NCI-H146 treated with DMSO at 0.1 percent for 48 hours (cell line): ENCODE measurements around the gene HES4.
"Not testable (repeated sequence)": the region's sequence is repeated elsewhere in the genome, so short reads cannot be mapped to it uniquely, and the experiment has no call there.

ENCODE experiments used
- DNase-seq: peaks from one replicate; lab custom pipeline; 2025; ENCODE audit not compliant: unreplicated experiment; lab: John Stamatoyannopoulos, UW

HES4 gene

GRCh38 chr1:1019122-1019999, 19.5 kb upstream of the HES4 start:
- no peak for DNase-seq

GRCh38 chr1:1018321-1018685, 18.4 kb upstream of the HES4 start:
- DNase-seq: not testable (repeated sequence)

- not testable (repeated sequence) for DNase-seq
Measured at GRCh38 chr1:1017397-1018320, 17.8 kb upstream of the HES4 start.

- no peak for DNase-seq
Measured at GRCh38 chr1:1014799-1015681, 15.1 kb upstream of the HES4 start.

GRCh38 chr1:1013922-1014648, 14.2 kb upstream of the HES4 start:
- DNase-seq: no peak

- no peak for DNase-seq
Measured at GRCh38 chr1:1013105-1013921, 13.4 kb upstream of the HES4 start, which contains the start of gene ISG15. Gene ISG15 (plus strand): TSS chr1:1013497. CDS start chr1:1013574, 77 bp downstream.

- not testable (repeated sequence) for DNase-seq
Measured at GRCh38 chr1:1012736-1013104, 12.8 kb upstream of the HES4 start.

GRCh38 chr1:1011396-1011949, 11.6 kb upstream of the HES4 start:
- DNase-seq: no peak

- DNase-seq: not testable (repeated sequence)
Measured at GRCh38 chr1:1010131-1010530, 10.2 kb upstream of the HES4 start.

- no peak for DNase-seq
Measured at GRCh38 chr1:1006305-1007159, 6.6 kb upstream of the HES4 start.

GRCh38 chr1:1005774-1006304, 5.9 kb upstream of the HES4 start:
- DNase-seq: no peak

- DNase-seq: no peak
Measured at GRCh38 chr1:1004780-1005697, 5.1 kb upstream of the HES4 start.

- DNase-seq: no peak
Measured at GRCh38 chr1:1004420-1004779, 4.5 kb upstream of the HES4 start.

- no peak for DNase-seq
Measured at GRCh38 chr1:1003618-1004419, 3.9 kb upstream of the HES4 start.

GRCh38 chr1:1001057-1001783, 1.3 kb upstream of the HES4 start:
- DNase-seq: no peak
